Measurements from ENCODE around the gene PRR33. TPM values are rescaled to one million over a fixed set of nuclear protein-coding genes. Genes with fewer than 3 reads are reported as not detected.

PRR33 gene
- total RNA-seq, 2 donors from 2014 or later, result 0.14 TPM; not detected in 1

DNA sequence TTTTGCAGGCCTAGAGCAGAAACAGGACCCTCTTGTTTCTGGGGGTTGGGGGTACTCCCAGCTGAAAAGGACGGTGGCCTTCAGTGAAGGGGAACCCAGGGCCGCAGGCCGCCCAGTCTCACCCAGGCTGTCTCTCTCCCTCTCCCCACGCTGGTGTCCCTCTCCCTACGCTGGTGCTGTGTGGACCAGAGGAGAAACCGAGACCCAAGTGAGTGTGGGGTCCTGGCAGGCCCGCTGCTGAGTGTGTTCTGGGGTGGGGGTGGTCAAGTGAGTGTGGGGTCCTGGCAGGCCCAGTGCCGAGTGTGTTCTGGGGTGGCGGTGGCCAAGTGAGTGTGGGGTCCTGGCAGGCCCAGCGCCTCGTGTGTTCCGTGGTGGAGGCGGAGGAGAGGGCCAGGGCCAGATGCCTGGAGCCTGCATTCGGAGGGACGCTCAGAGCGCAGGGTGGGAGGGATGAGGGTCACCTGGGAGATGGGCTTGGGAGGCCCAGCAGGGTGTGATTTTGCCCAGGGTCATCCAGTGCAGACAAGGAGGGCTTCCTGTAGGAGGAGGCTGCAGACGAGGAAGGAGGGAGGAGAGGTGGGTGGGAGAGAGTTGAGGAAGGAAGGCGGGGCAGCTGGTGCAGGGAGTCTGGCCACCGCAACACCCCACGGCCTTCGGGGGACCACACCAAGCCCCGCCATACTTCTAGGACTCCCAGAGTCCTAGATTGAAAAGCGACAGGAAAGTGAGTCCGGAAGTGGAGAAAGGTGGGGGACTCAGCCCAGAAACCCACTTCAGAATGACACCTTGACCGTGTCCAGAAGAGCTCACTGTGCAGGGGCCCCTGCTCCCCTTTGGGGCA, 38.1 kb upstream of the PRR33 start:
- DNase-seq (ENCODE audit: low spot score), result peak; percentile 76

DNA sequence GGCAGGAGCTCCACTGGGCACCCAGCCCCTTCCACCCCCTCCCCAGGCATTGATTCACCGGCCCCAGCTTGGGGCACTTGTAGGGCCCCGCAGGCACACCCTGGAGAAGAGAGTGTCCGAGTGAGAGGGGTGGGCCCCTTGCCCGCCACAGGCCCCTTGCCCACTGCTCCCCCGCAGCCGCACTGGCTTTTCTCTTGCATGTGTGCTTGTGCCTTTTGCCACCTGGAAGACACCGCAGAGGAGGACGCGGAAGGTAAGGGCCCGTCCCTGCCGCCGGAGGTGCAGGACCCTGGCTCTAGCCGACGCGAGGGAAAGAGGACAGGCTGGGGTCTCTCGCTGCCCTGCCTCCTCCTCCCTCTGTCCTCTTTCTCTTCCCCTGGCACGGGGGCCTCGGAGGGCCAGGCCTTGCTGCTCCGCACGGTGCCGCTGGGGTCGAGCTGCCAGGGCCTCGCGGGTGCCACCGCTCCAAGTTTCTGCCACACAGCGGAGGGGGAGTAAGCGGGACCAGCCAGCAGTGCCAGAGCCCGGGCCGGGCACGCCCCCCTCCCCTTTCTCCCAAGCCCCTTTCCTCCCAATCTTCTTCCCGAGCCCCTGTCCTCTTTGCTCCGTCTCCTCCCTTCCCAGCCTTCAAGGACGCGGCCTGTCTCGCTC, 37.3 kb upstream of the PRR33 start:
- DNase-seq (ENCODE audit: low spot score), result peak; percentile 74
- intact Hi-C loops (cut with DNase I), result no loop called here

More for the DNA sequence above, 38.1 kb upstream of the PRR33 start:
- intact Hi-C loops (cut with DNase I), result no loop called here

DNA sequence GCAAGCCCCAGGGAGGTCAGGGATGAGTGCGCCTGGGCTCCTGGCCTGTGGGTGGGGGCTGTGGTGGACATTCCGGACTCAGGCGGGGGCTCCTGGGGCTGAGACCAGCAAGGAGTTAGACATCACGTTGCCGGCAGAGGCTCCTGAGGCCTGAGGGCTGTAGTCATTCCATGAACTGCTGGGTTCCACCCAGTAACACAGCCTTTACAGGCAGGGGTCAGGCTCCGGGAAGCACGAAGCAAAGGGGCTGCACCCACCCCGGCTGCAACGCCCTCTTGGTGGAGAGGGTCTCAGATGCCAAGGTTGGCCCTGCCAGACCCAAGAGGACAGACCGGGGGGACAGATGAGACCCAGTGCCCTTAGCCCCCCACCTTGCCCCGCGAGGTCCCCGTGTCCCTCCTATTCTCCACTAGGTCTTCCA, 36.8 kb upstream of the PRR33 start:
- intact Hi-C loops (cut with DNase I), result no loop called here
- DNase-seq (ENCODE audit: low spot score), result peak; percentile 89

DNA sequence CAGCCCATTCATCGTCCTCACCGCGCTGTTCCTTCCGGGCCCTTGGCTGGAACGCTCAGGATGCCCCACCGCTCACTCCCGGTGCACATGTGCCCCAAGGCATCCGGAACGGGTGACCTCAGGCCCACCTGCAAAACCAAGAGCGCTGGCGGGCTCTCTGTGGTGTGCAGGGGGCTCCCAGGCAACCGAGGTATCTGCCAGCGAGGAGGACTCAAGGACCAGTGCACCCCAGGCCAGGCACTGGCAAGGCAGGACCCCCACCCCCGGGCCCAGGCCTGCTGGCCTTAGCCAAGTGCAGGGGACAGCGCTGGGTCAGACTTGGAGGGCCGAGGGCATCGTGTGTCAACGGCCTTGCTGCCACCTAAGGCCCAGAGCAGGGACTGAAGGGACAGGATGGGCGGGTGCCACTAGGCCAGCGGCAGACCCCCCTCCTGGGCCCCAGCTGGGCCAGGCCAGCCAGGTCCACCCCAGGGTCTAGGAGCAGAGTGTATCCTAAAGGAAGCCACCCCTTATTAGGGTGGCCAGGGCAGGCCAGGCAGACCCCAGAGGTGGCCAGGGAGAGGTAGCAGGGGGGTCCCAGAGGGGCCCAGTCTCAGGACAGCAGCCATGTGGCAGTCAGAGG, 36.3 kb upstream of the PRR33 start:
- DNase-seq (ENCODE audit: low spot score), result no peak
- intact Hi-C loops (cut with DNase I), result no loop called here

DNA sequence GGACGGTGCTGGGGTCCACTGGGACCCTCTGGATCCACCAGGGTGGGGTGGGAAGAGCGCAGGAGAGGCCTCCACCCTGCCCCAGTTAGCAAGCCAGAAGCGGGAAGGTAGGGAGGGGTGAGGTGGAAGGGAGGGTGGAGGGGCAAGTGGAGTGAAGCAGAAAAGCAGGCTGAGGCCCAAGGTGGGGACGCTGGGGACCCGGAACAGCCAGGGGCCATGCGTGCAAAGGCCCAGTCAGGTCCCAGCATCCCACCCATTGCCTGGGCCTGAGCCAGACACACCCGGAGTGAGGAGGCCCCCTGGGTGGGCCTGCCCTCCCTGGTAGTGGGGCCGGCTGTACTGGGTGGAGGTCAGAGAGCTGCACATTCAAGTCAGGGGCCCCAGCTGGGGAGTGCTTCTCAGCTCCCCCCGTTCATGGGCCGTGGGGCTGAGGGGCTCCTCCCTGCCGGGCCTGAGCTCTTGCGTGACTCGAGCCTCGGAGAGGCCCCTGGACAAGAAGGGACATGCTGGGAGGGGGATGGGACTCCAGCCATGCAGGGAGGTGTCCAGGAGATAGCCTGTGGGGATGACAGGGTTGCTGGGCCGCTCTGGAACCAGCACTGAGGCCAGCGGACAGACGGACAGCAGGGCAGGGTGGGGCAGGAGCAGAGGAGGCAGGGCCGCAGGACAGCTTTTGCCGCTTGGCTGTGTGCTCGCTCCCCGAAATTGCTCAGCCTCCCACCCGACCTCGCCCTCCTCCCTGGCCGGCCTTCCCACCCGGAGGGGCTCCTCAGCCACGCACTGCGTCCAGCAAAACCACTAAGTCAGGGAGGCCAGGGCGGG, 35.5 kb upstream of the PRR33 start:
- intact Hi-C loops (cut with DNase I), result no loop called here
- peak; percentile 91 for DNase-seq (ENCODE audit: low spot score)

DNA sequence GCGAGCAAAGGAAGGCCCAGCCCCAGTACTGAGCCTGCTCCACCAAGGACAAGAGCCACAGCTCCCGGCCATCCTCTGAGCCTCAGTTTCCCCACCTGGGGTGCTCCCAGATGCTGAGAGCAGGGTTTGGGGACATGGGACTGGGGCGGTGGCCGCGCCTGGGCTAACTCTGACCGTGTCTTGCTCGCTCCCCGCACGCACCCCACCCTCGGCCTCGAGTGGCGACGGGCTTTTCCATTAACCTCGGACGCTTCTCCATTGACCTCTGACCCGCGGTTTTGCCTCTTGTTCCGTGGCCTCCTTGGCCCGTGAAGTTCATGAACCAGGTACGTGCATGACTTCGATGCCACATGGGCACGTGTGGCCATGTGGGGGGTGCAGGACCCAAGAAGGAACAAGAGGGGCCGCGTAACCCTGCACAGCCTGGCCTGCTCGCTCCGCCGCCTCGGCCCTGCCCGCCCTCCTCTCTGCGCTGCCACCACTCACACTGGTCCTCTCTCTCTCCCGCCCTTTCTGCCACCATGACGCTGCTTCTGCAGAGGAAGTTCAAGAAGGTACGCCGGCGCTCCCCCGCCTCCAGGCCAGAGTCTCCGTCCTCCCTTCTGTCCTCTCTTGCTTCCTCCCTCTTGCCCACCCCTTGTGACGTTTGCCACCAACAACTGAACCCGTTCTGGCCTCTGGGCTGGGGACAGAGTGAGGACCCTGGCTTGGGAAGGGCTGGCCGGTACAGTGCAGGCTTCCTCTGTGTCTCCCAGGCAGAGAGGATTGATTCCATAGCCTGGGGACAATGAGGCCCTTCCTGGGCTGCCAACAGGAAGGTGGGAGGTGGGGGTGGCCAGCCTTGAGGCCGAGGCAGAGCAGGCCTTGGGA, 34.7 kb upstream of the PRR33 start:
- DNase-seq (ENCODE audit: low spot score), result peak; percentile 80
- intact Hi-C loops (cut with DNase I), result no loop called here

DNA sequence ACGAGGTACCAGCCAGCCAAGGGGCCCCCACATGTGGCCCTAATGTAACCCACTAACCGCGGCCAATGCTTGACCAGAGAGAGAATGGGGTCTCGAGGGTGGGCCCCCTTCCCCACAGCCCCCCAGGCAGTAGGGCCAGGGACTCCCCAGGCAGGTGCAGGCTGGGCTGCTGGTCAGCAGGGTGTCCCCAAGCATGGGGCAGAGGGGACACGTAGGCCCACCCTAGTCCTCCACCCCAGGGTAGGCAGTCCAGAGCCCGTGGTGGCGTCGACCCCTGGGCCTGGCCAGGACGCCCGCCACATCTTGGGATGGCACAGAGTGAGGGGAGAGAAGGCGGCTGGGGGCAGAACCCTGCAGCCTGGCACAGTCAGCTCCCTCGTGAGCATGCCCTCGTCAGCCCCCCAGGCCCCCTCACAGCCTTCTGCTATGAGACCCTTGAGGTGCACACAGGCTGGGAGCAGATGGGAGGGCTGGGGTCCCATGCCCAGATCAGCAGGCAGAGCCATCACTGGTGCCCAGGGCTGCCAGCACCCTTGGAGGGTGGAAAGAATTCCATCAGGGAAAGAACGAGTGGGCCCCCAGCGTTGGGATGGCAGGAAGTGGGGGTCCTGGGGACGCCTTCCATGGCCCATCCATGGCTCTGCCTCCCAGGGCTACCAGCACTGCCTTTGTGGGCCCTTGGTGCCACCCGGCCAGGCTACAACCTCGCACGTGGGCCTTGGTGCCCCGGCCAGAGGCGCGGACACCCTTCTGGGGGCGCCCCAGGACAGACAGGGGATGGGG, 33.9 kb upstream of the PRR33 start:
- peak; percentile 78 for DNase-seq (ENCODE audit: low spot score)

DNA sequence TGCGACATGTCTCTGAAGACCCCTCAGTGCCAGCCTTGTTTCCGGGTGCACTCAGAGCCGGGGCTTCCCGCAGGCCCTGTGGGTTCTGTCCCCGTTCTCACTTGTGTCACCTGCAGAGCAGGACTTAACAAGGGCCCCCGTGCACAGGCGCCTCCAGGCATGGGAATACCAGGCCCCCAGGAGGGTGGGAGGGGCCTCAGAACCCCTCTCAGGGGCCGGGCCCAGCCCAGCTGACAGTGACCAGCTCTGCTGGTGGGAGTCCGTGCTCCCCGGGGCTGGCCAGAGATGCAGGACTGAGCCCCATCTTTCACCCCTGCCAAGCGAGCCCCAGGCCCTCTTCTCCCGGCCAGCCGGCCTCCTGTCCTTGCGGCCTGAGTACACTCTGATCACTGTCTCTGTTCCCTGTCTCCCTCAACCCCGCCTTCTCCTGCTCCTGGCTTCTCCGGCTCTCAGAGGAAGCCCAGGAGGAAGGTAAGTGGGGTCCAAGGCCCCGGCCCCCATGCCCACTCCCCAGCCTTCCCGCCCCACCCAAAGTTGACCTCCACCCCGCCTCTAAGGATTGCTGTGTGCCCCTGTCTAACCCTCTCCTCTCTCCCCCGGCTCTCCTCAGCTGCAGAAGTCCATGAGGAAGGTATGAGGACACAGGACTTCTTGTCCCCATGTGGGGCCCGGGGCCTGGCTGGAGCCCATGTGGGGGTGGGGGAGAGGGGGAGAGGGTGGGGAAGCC, 33.1 kb upstream of the PRR33 start:
- intact Hi-C loops (cut with DNase I), result no loop called here

More for the DNA sequence above, 33.9 kb upstream of the PRR33 start:
- intact Hi-C loops (cut with DNase I), result no loop called here

DNA sequence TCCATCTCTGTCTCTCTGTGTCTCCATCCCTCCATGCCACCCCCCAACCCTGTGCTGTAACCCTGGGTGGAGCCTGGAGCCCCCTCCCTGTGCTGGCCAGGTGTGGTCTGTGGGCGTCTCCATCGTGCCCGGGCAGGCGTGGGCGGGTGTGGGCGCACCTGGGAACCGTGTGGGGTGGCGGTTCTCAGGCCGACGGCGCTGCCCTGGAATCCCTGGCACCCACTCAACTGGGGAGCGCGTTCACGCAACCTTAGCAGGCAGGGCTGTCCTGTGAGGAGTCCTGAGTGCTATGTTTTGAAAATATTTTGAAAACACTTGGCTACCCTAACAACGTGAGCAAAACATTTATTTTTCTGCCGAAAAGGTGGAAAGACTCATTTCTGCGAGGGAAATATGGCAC, 32.5 kb upstream of the PRR33 start:
- intact Hi-C loops (cut with DNase I), result no loop called here
- peak; percentile 76 for DNase-seq (ENCODE audit: low spot score)

More for the DNA sequence above, 33.1 kb upstream of the PRR33 start:
- peak; percentile 77 for DNase-seq (ENCODE audit: low spot score)

DNA sequence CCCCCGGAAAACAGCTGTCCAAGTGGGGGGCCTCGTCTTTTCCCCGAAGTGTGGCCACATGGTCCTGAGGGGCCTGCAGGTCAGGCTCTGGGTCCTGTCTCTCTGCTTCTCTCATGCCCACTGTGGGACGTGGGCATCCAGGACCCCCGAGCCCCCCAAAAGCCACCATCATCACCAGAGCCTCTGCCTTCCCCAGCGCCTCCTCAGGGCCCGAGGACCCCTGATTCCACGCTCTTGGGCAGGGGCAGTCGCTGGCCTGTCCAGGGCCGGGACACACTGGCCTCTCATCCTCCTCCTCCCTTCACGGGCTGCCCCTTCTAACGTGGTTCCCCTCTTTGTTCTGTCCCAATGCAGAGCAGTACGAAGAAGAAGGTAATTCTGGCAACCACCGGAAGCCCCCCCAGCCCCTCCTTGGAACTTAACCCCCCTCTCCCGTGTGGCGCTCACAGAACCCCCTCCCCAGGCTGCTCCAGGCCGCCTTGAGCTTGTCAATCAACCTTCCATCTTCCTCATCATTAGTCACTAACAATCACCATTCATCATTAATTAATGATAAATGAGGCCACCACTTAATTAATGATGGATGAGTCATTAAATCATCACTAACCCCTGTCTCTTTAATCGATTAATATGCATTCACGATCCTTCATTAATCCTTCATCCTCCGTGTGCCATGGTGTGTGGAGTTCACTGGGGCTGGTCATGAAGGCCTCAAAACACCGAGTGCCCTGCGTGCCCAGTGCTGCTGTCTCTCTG, 31.7 kb upstream of the PRR33 start:
- intact Hi-C loops (cut with DNase I), result no loop called here
- peak; percentile 62 for DNase-seq (ENCODE audit: low spot score)

DNA sequence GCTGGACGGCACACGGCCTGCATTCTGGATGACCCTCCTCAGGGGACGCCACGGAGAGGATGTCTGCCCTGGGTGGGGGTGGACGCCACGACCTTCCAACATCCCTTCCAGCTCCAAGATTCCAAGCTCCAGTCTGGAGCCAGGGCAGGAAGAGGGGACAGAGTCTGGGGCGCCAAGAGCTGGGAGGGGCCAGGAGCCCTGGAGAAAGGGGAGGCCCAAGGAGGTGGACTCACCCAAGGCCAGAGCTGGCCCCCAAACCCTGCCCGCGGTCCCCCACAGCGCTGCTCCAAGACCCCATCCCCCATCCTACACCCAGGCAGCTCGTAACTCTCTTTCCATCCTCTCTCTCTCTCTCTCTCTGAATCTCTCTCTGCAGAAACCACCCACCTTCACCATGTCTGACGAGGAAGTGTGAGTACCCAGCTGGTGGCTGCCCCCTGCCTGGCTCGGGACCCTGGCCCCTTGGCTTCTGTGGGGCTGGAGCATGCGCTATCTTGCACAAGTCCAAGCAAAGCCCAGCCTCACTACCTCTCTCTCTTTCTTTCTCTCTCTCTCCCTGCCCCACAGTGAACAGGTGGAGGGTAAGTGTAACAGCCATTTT, 30.9 kb upstream of the PRR33 start:
- intact Hi-C loops (cut with DNase I), result no loop called here
- DNase-seq (ENCODE audit: low spot score), result peak; percentile 88

DNA sequence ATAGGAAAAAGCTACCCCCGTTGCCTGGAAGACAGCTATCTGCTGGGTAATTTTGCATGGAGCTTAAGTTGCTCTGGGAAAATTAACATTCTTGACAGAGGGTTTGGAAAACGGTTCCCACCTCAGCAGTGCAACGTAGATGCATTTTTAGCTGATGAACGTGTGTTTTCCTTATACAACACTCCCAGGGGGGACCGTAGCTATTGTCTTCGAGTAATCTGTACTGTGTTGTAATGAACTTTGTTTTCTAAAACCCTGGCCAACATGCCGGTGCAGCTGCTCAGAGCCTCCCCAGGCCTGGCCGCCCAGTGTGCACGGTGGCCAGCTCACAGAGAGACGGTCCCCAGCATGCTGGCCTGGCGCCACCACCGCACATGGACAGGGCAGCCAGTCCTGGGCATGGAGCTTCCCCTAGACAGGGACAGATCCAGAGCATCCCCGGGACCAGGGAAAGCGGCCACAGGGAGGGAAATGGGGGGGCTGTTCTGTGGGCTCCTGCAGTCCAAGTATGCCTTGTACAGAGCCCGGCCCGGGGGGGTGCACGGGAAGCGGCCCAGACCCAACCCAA, 30.0 kb upstream of the PRR33 start:
- DNase-seq (ENCODE audit: low spot score), result peak; percentile 88
- intact Hi-C loops (cut with DNase I), result no loop called here

DNA sequence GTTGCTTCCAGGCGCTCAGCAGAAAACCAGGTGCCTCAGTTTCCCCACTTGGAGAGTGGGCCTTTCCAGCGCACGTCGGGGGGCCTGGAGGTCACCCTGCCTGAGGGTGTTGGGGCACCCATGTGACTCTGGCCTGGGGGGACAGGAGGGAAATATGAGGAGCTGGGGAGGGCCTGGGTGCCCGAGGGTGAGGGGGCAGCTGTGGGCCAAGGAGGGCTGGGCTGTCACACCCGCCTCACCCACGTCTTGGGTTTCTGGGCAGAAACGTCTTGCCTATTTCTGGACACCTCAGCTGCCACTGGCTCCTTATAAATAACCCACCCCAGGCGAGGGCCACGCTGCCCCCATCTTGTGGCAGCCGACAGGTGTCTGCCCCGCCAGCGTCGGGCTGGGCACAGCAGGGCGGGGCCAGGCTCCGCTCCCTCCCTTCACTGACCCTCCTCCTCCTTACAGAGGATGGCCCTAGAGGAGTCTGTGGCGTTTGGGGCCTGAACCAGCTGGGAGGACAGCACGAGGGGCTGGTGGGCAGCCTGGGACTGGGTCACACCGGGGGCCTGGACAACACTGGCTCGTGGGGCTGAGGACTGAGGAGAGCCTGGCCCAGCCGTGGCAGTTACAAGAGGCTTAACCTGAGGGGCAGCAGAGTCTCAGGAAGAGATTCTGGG, 29.3 kb upstream of the PRR33 start:
- peak; percentile 80 for DNase-seq (ENCODE audit: low spot score)

DNA sequence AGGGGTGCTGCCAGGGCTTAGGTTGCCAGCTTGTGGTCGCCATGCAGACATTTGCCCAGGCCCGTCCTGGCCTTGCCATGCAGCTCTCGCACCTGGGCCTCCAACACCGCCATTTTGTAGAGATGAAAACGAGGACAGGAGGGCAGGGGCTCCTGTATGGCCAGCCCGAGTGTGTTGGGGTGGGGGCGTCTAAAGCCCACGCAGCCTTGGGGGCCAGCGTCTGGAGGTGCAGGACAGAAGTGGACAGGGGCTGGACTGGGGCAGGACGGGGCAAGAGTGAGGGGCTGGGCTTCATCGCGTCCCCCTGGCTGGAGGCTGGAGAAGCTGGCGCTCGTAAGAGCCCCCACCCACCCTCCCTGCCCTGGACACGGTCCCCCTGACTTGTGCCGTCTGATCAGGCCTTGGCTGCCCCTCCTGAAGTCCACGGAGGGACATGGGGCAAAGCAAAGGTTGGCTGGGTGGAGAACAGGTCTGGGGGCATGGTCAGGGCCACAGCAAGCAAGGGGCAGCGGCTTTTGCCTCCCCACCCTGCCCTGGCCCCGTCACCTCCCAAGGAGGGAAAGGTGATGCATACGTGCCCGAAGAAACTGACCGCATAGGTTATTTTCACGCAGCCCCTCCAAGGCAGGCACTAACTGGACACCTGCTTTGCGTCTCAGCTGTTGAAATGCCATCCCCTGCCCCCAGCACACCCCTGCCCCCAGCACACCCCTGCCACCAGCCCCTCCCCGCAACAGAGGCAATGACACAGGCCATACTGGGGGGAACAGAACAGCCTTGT, 28.6 kb upstream of the PRR33 start:
- intact Hi-C loops (cut with DNase I), result no loop called here
- peak; percentile 78 for DNase-seq (ENCODE audit: low spot score)

More for the DNA sequence above, 29.3 kb upstream of the PRR33 start:
- intact Hi-C loops (cut with DNase I), result no loop called here
